Endothelial cell of umbilical vein (primary cell): ENCODE measurements around the gene OSBPL9.

Experiments used
- EZH2 ChIP-seq: IDR thresholded peaks from 2 replicates; pipeline ENCODE4 v1.6.1; 2012; ENCODE audit warnings: borderline replicate concordance, low read depth, mild to moderate bottlenecking, moderate library complexity, low read length, inconsistent platforms; ENCODE audit not compliant: severe bottlenecking
- GATA2 ChIP-seq: IDR thresholded peaks from 2 replicates; pipeline ENCODE4 v1.7.0; 2011; ENCODE audit warnings: low read depth, mild to moderate bottlenecking, moderate library complexity, mixed read lengths, low read length; ENCODE audit not compliant: insufficient read length, insufficient read depth
- TF ChIP-seq, protein P1 (sequence below), 2 donors: IDR thresholded peaks; 1 replicate in 1 of 2; 2 replicates in 1 of 2; pipeline ENCODE4 v1.5.1; 2011; ENCODE audit warnings: low read length in 2 of 2, mild to moderate bottlenecking in 2 of 2, moderate library complexity in 2 of 2, control low read depth in 1 of 2, inconsistent platforms in 1 of 2, low read depth in 1 of 2; ENCODE audit not compliant: insufficient read depth in 1 of 2; ENCODE audit errors: extremely low read depth in 1 of 2

- TF ChIP-seq GATA2 (no peak), EZH2 (no peak)
- TF ChIP-seq, protein P1, sequence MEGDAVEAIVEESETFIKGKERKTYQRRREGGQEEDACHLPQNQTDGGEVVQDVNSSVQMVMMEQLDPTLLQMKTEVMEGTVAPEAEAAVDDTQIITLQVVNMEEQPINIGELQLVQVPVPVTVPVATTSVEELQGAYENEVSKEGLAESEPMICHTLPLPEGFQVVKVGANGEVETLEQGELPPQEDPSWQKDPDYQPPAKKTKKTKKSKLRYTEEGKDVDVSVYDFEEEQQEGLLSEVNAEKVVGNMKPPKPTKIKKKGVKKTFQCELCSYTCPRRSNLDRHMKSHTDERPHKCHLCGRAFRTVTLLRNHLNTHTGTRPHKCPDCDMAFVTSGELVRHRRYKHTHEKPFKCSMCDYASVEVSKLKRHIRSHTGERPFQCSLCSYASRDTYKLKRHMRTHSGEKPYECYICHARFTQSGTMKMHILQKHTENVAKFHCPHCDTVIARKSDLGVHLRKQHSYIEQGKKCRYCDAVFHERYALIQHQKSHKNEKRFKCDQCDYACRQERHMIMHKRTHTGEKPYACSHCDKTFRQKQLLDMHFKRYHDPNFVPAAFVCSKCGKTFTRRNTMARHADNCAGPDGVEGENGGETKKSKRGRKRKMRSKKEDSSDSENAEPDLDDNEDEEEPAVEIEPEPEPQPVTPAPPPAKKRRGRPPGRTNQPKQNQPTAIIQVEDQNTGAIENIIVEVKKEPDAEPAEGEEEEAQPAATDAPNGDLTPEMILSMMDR (IDR thresholded peaks at IDR 0.05; ENCODE audit: extremely low read depth in 1 of 2, insufficient read depth in 1 of 2, low read depth in 1 of 2, low read length in 2 of 2): no peak
These were observed 20.1 kb downstream of the OSBPL9 start for GRCh38 chr1:51636764-51637522.
